ENCODE data around the gene INHA. TPM values are rescaled to one million over a fixed set of nuclear protein-coding genes. Genes with fewer than 3 reads are reported as not detected.
A peak's percentile ranks its signal among the peaks of the same experiment; 100 is the strongest.

The INHA gene
- total RNA-seq, 1 donor from 2014 or later, result not detected

DNA sequence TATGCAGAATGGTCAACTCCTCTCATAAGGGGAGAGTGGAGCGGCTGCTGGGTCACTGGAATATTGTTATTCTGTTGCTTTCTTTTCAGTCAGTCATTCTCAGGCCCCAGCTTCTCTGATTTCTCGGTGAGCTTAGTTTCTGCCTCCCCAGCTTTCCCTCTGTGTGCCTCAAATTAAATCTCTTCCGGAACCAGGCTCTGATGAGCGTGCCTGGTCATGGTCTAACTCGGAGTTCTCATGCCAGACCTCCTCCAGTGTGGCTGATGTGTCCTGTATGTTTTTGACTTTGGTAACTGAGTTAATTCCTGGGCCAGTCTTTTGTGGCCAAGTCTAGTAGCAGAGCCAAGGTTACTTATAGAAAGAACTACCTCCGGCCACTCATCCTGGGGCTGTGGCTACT is 20.6 kb downstream of the INHA start:
- Histone ChIP-seq H3K9me3 (no peaks in the 10 kb centered on the region), H3K4me1 (peaks cover 0 to 4% of the 10 kb centered on the region in 2 donors), H3K36me3 (no peaks in the 10 kb centered on the region), H3K4me3 (no peak overlapping the region), H3K27ac (no peak overlapping the region), H3K27me3 (no peaks in the 10 kb centered on the region)
- DNase-seq (ENCODE audit: low spot score in 2 of 2), result no peak
- TF ChIP-seq, protein P1, sequence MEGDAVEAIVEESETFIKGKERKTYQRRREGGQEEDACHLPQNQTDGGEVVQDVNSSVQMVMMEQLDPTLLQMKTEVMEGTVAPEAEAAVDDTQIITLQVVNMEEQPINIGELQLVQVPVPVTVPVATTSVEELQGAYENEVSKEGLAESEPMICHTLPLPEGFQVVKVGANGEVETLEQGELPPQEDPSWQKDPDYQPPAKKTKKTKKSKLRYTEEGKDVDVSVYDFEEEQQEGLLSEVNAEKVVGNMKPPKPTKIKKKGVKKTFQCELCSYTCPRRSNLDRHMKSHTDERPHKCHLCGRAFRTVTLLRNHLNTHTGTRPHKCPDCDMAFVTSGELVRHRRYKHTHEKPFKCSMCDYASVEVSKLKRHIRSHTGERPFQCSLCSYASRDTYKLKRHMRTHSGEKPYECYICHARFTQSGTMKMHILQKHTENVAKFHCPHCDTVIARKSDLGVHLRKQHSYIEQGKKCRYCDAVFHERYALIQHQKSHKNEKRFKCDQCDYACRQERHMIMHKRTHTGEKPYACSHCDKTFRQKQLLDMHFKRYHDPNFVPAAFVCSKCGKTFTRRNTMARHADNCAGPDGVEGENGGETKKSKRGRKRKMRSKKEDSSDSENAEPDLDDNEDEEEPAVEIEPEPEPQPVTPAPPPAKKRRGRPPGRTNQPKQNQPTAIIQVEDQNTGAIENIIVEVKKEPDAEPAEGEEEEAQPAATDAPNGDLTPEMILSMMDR (IDR thresholded peaks at IDR 0.05), result no peak
- intact Hi-C loops (cut with DNase I), result no loop called here

DNA sequence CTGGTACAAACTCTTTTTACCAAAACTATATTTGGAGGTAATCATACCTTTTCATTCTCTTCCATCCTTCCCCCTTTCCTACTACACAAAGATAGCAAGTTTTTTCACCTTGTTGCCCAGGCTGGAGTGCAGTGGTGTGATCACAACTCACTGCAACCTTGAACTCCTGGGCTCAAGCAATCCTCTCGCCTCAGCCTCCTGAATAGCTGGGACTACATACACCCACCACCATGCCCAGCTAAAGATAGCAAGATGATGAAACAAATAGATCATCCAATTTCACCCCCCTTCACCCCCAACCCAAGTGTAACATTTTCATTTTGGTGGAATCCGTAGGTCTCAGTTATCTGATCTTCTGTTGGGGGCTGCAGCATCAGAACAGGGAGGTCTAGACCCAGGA is 21.0 kb downstream of the INHA start:
- Histone ChIP-seq H3K4me1 (peaks cover 0 to 5% of the 10 kb centered on the region in 2 donors), H3K27ac (no peak overlapping the region), H3K9me3 (no peaks in the 10 kb centered on the region), H3K27me3 (no peaks in the 10 kb centered on the region), H3K4me3 (no peak overlapping the region), H3K36me3 (no peaks in the 10 kb centered on the region)
- intact Hi-C loops (cut with DNase I), result no loop called here
- no peak for DNase-seq (ENCODE audit: low spot score in 2 of 2)
- TF ChIP-seq, protein P1 (IDR thresholded peaks at IDR 0.05), result no peak

DNA sequence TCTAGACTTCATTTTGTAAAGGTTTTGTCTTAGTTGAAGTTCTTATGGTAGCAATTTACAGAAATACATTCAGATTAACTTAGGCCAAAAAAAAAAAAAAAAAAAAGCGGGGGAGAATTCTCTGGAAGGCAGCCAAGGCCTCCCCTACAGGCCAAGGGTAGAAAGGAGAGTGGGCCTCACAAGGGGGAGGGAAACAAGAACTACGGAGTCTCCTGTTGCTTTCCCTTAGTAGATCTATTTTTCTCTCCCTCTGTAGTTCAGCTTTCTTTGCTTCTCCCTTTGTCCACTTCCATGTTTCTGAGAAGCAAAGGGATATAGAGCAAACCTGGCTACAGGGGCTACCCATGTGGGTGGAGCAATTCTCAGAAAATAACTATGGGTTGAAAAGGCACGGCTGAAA is 23.1 kb downstream of the INHA start:
- Histone ChIP-seq H3K4me3 (no peak overlapping the region), H3K9me3 (no peaks in the 10 kb centered on the region), H3K4me1 (peaks cover 0 to 9% of the 10 kb centered on the region in 2 donors), H3K36me3 (no peaks in the 10 kb centered on the region), H3K27ac (peak overlapping the region in 1 of 2 donors; percentile 5), H3K27me3 (no peaks in the 10 kb centered on the region)
- intact Hi-C loops (cut with DNase I), result loop anchor here (5.0 kb wide), 1 partner anchor 208 kb away; the partner anchor contains the start of gene DNPEP
- DNase-seq (ENCODE audit: low spot score in 2 of 2), result no peak
- TF ChIP-seq, protein P1 (IDR thresholded peaks at IDR 0.05), result no peak

DNA sequence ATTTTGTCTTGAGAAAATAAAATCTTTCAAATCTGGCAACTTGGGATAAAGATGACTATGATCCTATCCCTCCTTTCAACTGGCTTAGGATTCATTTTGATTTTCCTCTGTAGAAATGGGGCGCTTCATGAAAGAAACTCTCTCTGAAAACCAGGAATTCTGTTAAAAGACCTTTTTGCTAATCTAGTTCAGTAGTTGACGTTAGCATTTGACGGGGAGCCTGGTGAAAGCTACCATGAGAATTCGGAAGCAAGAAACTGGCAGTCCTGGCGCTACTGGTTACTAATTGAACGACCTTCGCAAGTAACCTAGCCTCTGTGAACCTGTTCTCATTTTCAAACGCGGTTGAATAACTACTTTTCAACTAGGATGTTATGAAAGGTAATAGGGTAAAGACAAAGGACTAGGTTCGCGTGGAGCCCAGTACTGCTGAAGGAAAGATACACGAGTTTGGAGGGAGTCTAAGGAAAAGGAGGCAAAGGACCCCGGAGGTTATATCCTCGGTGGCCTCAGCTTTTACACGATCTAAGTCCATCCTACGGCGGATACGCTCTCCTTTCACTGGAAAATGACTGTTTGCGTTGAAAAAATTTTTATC is 24.9 kb downstream of the INHA start:
- H3K27ac ChIP-seq, result peak overlapping the region; percentile 88
- H3K36me3 ChIP-seq, result peaks cover 11% of the 10 kb centered on the region in 2 donors
- peaks cover 0 to 9% of the 10 kb centered on the region in 2 donors for H3K4me1 ChIP-seq
- TF ChIP-seq, protein P1 (IDR thresholded peaks at IDR 0.05), result no peak
- no peak for DNase-seq (ENCODE audit: low spot score in 2 of 2)
- no peaks in the 10 kb centered on the region for H3K27me3 ChIP-seq
- peak overlapping the region; percentile 70 to 73 for H3K4me3 ChIP-seq
- intact Hi-C loops (cut with DNase I), result loop anchor here (1.0 to 5.0 kb wide), 4 partner anchors 26 to 210 kb away; partner anchors contain the start of genes CHPF, DNPEP and OBSL1
- no peaks in the 10 kb centered on the region for H3K9me3 ChIP-seq

DNA sequence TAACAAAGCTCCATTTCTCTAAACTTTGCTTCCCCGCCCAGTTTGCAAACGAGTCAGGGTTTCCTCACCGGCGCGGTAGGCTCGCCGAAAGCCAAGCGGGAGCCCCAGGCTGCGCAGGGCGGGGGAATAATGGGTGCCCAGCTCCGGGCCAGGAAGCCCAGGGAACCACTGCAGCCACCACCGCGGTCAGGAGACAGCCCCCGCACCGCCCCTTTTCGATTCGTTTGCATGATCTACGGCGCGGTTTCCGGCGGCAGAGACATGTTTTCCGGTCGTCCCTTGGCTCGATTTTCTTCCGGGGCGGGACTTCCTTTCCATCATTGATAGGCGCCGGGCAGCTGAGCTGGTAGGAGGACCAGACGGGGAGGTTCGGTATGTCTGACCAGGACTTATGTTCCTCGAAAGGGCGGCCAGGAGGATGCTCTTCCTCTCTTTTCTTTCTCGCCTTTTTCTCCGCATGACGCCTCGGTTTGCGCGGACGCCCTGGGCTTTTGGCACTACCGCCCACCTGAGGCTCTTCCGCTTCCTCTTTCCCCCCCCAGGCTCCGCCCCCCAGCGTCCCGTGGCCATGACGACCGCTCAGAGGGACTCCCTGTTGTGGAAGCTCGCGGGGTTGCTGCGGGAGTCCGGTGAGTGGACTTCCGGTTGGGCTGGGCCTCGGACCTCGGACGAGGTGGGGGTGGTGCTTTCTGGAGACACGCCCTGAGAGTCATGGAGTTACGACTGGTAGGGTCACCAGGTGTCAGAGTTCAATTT is 25.6 kb downstream of the INHA start, which contains the start of gene STK11IP:
TSS of gene STK11IP (plus strand) at position 306 of the 756 bp plus-strand sequence. CDS start at position 569, 263 bp downstream.
- intact Hi-C loops (cut with DNase I), result loop anchor here (1.0 to 5.0 kb wide), 6 partner anchors 26 to 210 kb away; partner anchors contain the start of genes CHPF, DNPEP and OBSL1
- Histone ChIP-seq H3K27me3 (no peaks in the 10 kb centered on the region), H3K36me3 (peaks cover 17 to 18% of the 10 kb centered on the region in 2 donors), H3K4me1 (peaks cover 0 to 9% of the 10 kb centered on the region in 2 donors), H3K27ac (peak within 1 kb of the TSS; percentile 88), H3K4me3 (peak within 1 kb of the TSS; percentile 70 to 73), H3K9me3 (no peaks in the 10 kb centered on the region)
- TF ChIP-seq, protein P1 (IDR thresholded peaks at IDR 0.05), result no peak
- DNase-seq (ENCODE audit: low spot score in 2 of 2), result peak; percentile 86 to 99

Measured in ascending aorta (tissue), 2 donors.